SU-DHL-6 (cell line): Measurements from ENCODE around the gene PTPRS.

ENCODE experiments used
- EZH2phosphoT487 ChIP-seq: fragments of 200-600 bp; sonication (generic), shearing (Covaris generic); conservative IDR thresholded peaks from 2 replicates; pipeline ENCODE4 v1.6.1; 2018; ENCODE audit warnings: mild to moderate bottlenecking, antibody characterized with exemption, low read length, moderate library complexity, mixed read lengths
- TF ChIP-seq, protein P1 (sequence below): fragments of 200-600 bp; sonication (generic); IDR thresholded peaks from one replicate; pipeline ENCODE4 v1.5.1; 2017; ENCODE audit warnings: antibody characterized with exemption, mild to moderate bottlenecking, low read length, moderate library complexity; ENCODE audit not compliant: insufficient read depth, poor library complexity, severe bottlenecking

DNA sequence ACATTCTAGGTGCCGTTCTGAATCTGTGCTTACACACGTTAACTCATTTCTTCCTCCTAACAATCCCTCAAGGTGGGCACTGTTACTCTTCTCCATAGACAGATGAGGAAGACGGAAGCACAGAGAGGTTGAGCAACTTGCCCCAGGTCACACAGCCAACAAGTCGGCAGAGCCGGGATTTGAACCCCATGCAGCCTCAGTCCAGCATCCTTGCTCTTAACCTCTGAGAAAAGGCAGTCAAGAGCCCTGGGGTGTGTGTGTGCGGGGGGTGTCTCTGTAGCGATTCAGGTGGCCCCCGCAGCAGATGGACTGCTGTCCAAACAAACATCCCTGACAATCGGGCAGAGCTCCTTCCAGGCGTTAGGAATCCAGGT is 6.3 kb downstream of the PTPRS start:
- TF ChIP-seq, protein P1, sequence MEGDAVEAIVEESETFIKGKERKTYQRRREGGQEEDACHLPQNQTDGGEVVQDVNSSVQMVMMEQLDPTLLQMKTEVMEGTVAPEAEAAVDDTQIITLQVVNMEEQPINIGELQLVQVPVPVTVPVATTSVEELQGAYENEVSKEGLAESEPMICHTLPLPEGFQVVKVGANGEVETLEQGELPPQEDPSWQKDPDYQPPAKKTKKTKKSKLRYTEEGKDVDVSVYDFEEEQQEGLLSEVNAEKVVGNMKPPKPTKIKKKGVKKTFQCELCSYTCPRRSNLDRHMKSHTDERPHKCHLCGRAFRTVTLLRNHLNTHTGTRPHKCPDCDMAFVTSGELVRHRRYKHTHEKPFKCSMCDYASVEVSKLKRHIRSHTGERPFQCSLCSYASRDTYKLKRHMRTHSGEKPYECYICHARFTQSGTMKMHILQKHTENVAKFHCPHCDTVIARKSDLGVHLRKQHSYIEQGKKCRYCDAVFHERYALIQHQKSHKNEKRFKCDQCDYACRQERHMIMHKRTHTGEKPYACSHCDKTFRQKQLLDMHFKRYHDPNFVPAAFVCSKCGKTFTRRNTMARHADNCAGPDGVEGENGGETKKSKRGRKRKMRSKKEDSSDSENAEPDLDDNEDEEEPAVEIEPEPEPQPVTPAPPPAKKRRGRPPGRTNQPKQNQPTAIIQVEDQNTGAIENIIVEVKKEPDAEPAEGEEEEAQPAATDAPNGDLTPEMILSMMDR: no peak
- no peak for TF ChIP-seq EZH2phosphoT487
